ENCODE data around the gene NOTO. TPM values are rescaled to one million over a fixed set of nuclear protein-coding genes. Genes with fewer than 3 reads are reported as not detected.

Gene NOTO
- total and polyA plus RNA-seq, 2 of the 8 experiments (the other 6 are each of a cell fraction or from before 2014, with no cell fraction given), result 0.33 to 0.54 TPM

DNA sequence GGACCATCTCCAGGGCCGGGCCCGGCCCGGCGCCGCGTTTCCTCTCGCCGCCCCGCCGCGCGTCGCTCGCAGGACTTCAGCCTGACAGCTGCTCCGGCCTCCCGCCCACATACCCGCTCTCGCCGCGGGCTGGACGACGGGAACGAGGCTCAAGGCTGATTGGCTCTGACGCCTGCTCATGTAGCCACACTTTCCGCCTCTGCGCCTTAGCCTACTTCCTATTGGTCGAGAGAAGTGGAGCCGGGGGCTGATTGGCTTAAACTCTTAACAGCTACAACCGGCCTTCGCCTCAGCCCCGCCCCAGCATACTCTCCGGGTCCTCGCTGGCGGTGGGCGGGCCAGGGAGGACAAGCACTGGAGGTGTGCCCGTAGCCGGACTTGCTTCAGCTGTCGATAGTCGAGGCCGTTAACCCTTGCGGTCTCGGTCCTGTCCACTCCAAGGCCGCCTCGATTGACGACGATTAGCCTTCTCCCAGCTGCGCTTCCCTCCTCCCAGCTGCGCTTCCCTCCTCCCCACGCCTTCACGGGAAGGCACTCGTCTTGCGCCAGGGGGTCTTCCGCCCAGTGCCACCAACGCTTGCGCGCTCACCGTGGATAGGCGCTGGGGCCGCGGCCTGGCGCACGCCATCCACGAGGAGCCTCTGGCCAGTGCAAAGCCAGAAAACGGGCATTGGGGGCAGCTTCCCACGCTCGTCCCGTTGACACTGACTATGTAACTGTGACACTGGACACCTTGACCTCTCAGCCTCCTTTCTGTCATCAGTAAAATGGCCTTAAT is 31.0 kb downstream of the NOTO start, which contains the start of gene PRADC1 (continued):
- TF ChIP-seq TEAD4 (IDR thresholded peaks at IDR 0.05; ENCODE audit: low read depth, low read length) (peak; percentile 51; the same call in 1 of the 2 replicates), SRF (IDR thresholded peaks at IDR 0.05; ENCODE audit: low read depth, low read length) (no peak), NRF1 (IDR thresholded peaks at IDR 0.05; ENCODE audit: low read depth, low read length) (no peak), E2F6 (IDR thresholded peaks at IDR 0.05) (peak; percentile 68), CEBPB (IDR thresholded peaks at IDR 0.05; ENCODE audit: low read depth, low read length) (no peak), SIX5 (IDR thresholded peaks at IDR 0.05; ENCODE audit: low read depth, low read length) (no peak), TAF7 (optimal IDR thresholded peaks at IDR 0.05; ENCODE audit: borderline replicate concordance, low read depth, low read length) (no peak), TAF1 (IDR thresholded peaks at IDR 0.05; ENCODE audit: low read depth, low read length) (peak; percentile 33; the same call in 1 of the 2 replicates), CBX5 (IDR thresholded peaks at IDR 0.05; ENCODE audit: low read depth, low read length) (no peak), YY1 (IDR thresholded peaks at IDR 0.05; ENCODE audit: low read depth, low read length) (no peak), EZH2 (IDR thresholded peaks at IDR 0.05; ENCODE audit: low read depth, low read length, severe bottlenecking) (no peak), KDM4A (IDR thresholded peaks at IDR 0.05; ENCODE audit: low read depth, low read length, severe bottlenecking) (peak; percentile 37), ATF2 (IDR thresholded peaks at IDR 0.05; ENCODE audit: low read length) (no peak), KDM5A (IDR thresholded peaks at IDR 0.05; ENCODE audit: low read length) (no peak), TBP (IDR thresholded peaks at IDR 0.05; ENCODE audit: low read depth, low read length) (peak; percentile 48; the same call in 1 of the 2 replicates), SP1 (IDR thresholded peaks at IDR 0.05; ENCODE audit: low read depth, low read length) (peak; percentile 99), CREB1 (IDR thresholded peaks at IDR 0.05) (peak; percentile 67; the same call in 1 of the 2 replicates)
- TF ChIP-seq, protein P1, sequence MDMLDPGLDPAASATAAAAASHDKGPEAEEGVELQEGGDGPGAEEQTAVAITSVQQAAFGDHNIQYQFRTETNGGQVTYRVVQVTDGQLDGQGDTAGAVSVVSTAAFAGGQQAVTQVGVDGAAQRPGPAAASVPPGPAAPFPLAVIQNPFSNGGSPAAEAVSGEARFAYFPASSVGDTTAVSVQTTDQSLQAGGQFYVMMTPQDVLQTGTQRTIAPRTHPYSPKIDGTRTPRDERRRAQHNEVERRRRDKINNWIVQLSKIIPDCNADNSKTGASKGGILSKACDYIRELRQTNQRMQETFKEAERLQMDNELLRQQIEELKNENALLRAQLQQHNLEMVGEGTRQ (IDR thresholded peaks at IDR 0.05; ENCODE audit: low read length), result no peak
- TF ChIP-seq, protein P2, sequence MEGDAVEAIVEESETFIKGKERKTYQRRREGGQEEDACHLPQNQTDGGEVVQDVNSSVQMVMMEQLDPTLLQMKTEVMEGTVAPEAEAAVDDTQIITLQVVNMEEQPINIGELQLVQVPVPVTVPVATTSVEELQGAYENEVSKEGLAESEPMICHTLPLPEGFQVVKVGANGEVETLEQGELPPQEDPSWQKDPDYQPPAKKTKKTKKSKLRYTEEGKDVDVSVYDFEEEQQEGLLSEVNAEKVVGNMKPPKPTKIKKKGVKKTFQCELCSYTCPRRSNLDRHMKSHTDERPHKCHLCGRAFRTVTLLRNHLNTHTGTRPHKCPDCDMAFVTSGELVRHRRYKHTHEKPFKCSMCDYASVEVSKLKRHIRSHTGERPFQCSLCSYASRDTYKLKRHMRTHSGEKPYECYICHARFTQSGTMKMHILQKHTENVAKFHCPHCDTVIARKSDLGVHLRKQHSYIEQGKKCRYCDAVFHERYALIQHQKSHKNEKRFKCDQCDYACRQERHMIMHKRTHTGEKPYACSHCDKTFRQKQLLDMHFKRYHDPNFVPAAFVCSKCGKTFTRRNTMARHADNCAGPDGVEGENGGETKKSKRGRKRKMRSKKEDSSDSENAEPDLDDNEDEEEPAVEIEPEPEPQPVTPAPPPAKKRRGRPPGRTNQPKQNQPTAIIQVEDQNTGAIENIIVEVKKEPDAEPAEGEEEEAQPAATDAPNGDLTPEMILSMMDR (IDR thresholded peaks at IDR 0.05; ENCODE audit: control extremely low read depth in 1 of 3, insufficient read depth in 1 of 3, low read depth in 1 of 3, low read length in 3 of 3), result no peak

Data from H1 (cell line).